H1 (cell line): Measurements from ENCODE around the gene BBS9. TPM values are rescaled to one million over a fixed set of nuclear protein-coding genes. Genes with fewer than 3 reads are reported as not detected.

ENCODE experiments used
- CTCF ChIA-PET: fragments of 300-600 bp; sonication (Branson Sonifier 250); formaldehyde crosslinking; loops from one replicate; lab custom pipeline; 2021; ENCODE audit not compliant: partially characterized antibody; lab: Charles Lee
- POLR2A ChIA-PET: fragments of 300-600 bp; sonication (Branson Sonifier 250); formaldehyde crosslinking; loops from one replicate; lab custom pipeline; 2021; ENCODE audit warnings: inconsistent platforms; ENCODE audit not compliant: partially characterized antibody; lab: Charles Lee
- DNase-seq, 2 experiments: peaks; one replicate each; pipeline versions ENCODE4 v3.0.0 to v3.0.0-alpha.2; 2010 to 2022; ENCODE audit warnings: low spot score in 2 of 2, low read depth in 1 of 2, mixed read lengths in 1 of 2
- FAIRE-seq: peaks from 2 replicates; lab custom pipeline; 2011; peaks lifted over from hg19 to GRCh38; lab: Jason Lieb, UNC
- H2AFZ ChIP-seq: 2 replicates; pipeline ENCODE4 v1.8.1; 2012; ENCODE audit warnings: low read length, inconsistent platforms
- H2AK5ac ChIP-seq: 2 replicates; pipeline ENCODE4 v1.6.1; 2013; ENCODE audit warnings: low read depth, low read length
- H2BK120ac ChIP-seq: replicated peaks from 2 replicates; pipeline ENCODE3; 2013; ENCODE audit warnings: low read depth, low read length, inconsistent platforms
- H2BK12ac ChIP-seq: 2 replicates; pipeline ENCODE4 v1.6.1; 2013; ENCODE audit warnings: low read depth, low read length
- H2BK15ac ChIP-seq: 2 replicates; pipeline ENCODE4 v1.6.1; 2013; ENCODE audit warnings: low read length
- H2BK20ac ChIP-seq: 2 replicates; pipeline ENCODE4 v1.6.1; 2013; ENCODE audit warnings: low read length
- H2BK5ac ChIP-seq: 2 replicates; pipeline ENCODE4 v1.6.1; 2013; ENCODE audit warnings: low read depth, low read length
- H3K14ac ChIP-seq: 2 replicates; pipeline ENCODE4 v1.6.1; 2013; ENCODE audit warnings: inconsistent platforms; ENCODE audit not compliant: insufficient read length
- H3K18ac ChIP-seq: 2 replicates; pipeline ENCODE4 v1.6.1; 2013; ENCODE audit warnings: low read length; ENCODE audit errors: extremely low read depth
- H3K23ac ChIP-seq: 2 replicates; pipeline ENCODE4 v1.6.1; 2013; ENCODE audit warnings: inconsistent platforms; ENCODE audit not compliant: insufficient read length
- H3K23me2 ChIP-seq: 2 replicates; pipeline ENCODE4 v1.6.1; 2013; ENCODE audit warnings: low read depth, low read length
- H3K27ac ChIP-seq: 2 replicates; pipeline ENCODE4 v1.6.1; 2011; ENCODE audit warnings: low read depth, low read length, inconsistent platforms
- H3K27me3 ChIP-seq, 4 experiments: replicated peaks in 1 of 4; 1 replicate in 1 of 4; 2 replicates in 3 of 4; pipeline versions ENCODE4 v1.6.1 to v1.8.1; 2011 to 2013; ENCODE audit warnings: low read length in 3 of 4, mild to moderate bottlenecking in 3 of 4, inconsistent platforms in 2 of 4, mixed read lengths in 2 of 4, moderate library complexity in 1 of 4; ENCODE audit not compliant: control insufficient read depth in 3 of 4, insufficient read depth in 3 of 4; ENCODE audit errors: extremely low read depth in 1 of 4
- H3K36me3 ChIP-seq, 4 experiments: 2 replicates each; pipeline versions ENCODE4 v1.6.1 to v1.8.1; 2011 to 2013; ENCODE audit warnings: mild to moderate bottlenecking in 4 of 4, low read length in 3 of 4, moderate library complexity in 2 of 4, control low read depth in 1 of 4, inconsistent platforms in 1 of 4; ENCODE audit not compliant: insufficient read depth in 4 of 4, control insufficient read depth in 2 of 4
- H3K4ac ChIP-seq: replicated peaks from 2 replicates; pipeline ENCODE3; 2013; ENCODE audit warnings: low read length, low read depth, mixed read lengths, inconsistent platforms; ENCODE audit not compliant: insufficient read length
- H3K4me1 ChIP-seq, 4 experiments: replicated peaks in 1 of 4; 1 replicate in 1 of 4; 2 replicates in 3 of 4; pipeline versions ENCODE4 v1.6.1 to v1.8.1; 2011 to 2013; ENCODE audit warnings: low read length in 3 of 4, inconsistent platforms in 2 of 4, mixed read lengths in 1 of 4; ENCODE audit not compliant: insufficient read depth in 4 of 4, control insufficient read depth in 3 of 4
- H3K4me2 ChIP-seq, 2 experiments: 2 replicates each; pipeline versions ENCODE4 v1.6.1 to v1.8.1; 2011 to 2013; ENCODE audit warnings: low read depth in 2 of 2, low read length in 2 of 2, control low read depth in 1 of 2, inconsistent platforms in 1 of 2, mild to moderate bottlenecking in 1 of 2; ENCODE audit not compliant: insufficient read depth in 1 of 2
- H3K4me3 ChIP-seq, 4 experiments: fragments of 200-600, 300-600 bp in 1 of 4; sonication (generic), shearing (Covaris generic), sonication (Bioruptor Twin) in 1 of 4; 2 replicates each; pipeline versions ENCODE4 v1.5.1 to v1.8.1; 2011 to 2016; ENCODE audit warnings: low read length in 4 of 4, low read depth in 3 of 4, control low read depth in 2 of 4, inconsistent platforms in 2 of 4, mild to moderate bottlenecking in 2 of 4, mixed read lengths in 1 of 4, moderate library complexity in 1 of 4; ENCODE audit not compliant: insufficient read depth in 2 of 4; ENCODE audit errors: extremely low read depth in 1 of 4
- H3K56ac ChIP-seq: replicated peaks from 2 replicates; pipeline ENCODE3; 2013; ENCODE audit warnings: low read depth, mild to moderate bottlenecking, mixed read lengths, low read length, inconsistent platforms; ENCODE audit not compliant: insufficient read length
- H3K79me1 ChIP-seq: 2 replicates; pipeline ENCODE4 v1.6.1; 2013; ENCODE audit warnings: low read depth, low read length, control low read depth
- H3K79me2 ChIP-seq, 2 experiments: 2 replicates each; pipeline versions ENCODE4 v1.6.1 to v1.8.1; 2012 to 2013; ENCODE audit warnings: low read length in 2 of 2, mild to moderate bottlenecking in 2 of 2, inconsistent platforms in 1 of 2; ENCODE audit not compliant: insufficient read depth in 2 of 2, control insufficient read depth in 1 of 2
- H3K9ac ChIP-seq, 4 experiments: replicated peaks in 1 of 4; 1 replicate in 1 of 4; 2 replicates in 3 of 4; pipeline versions ENCODE4 v1.6.1 to v1.8.1; 2011 to 2013; ENCODE audit warnings: low read depth in 3 of 4, low read length in 3 of 4, control low read depth in 2 of 4, mild to moderate bottlenecking in 2 of 4, moderate library complexity in 2 of 4, inconsistent platforms in 1 of 4; ENCODE audit errors: extremely low read depth in 1 of 4
- H3K9me3 ChIP-seq, 2 experiments: 2 replicates each; pipeline versions ENCODE4 v1.6.1 to v1.8.1; 2012 to 2013; ENCODE audit warnings: mild to moderate bottlenecking in 2 of 2, moderate library complexity in 2 of 2, control low read depth in 1 of 2, inconsistent platforms in 1 of 2, low read depth in 1 of 2, low read length in 1 of 2, mixed read lengths in 1 of 2; ENCODE audit not compliant: insufficient read depth in 2 of 2
- H4K20me1 ChIP-seq, 2 experiments: replicated peaks in 1 of 2; 2 replicates each; pipeline versions ENCODE3 to v1.8.1; 2011 to 2013; ENCODE audit warnings: inconsistent platforms in 2 of 2, low read length in 2 of 2, mild to moderate bottlenecking in 1 of 2; ENCODE audit not compliant: insufficient read depth in 2 of 2, control insufficient read depth in 1 of 2
- H4K5ac ChIP-seq: 2 replicates; pipeline ENCODE4 v1.6.1; 2013; ENCODE audit warnings: low read length, low read depth, mixed read lengths, inconsistent platforms; ENCODE audit not compliant: insufficient read length
- H4K8ac ChIP-seq: 2 replicates; pipeline ENCODE4 v1.8.0; 2013; ENCODE audit warnings: mild to moderate bottlenecking, moderate library complexity, low read length, inconsistent platforms; ENCODE audit not compliant: insufficient read depth; ENCODE audit errors: extremely low read depth
- H4K91ac ChIP-seq: replicated peaks from 2 replicates; pipeline ENCODE3; 2013; ENCODE audit warnings: low read length, mixed read lengths, inconsistent platforms; ENCODE audit not compliant: insufficient read length
- RFX5 ChIP-seq: IDR thresholded peaks from 2 replicates; pipeline ENCODE4 v1.6.1; 2011; ENCODE audit warnings: low read depth, low read length, improper control_type of control experiment, borderline replicate concordance
- SIN3A ChIP-seq, 2 experiments: IDR thresholded peaks in 1 of 2; conservative IDR thresholded peaks in 1 of 2; 2 replicates each; pipeline ENCODE4 v1.6.1; 2011 to 2012; ENCODE audit warnings: low read length in 2 of 2, improper control_type of control experiment in 1 of 2, low read depth in 1 of 2, mild to moderate bottlenecking in 1 of 2
- TCF12 ChIP-seq: IDR thresholded peaks from 2 replicates; pipeline ENCODE4 v1.6.1; 2011; ENCODE audit warnings: low read depth, mild to moderate bottlenecking, low read length
- WGBS, 2 experiments: shearing (Covaris generic) in 1 of 2; methylation state at CpG; one replicate each; pipeline versions ENCODE4 v1.1.6 to v1.1.7; 2013 to 2015; ENCODE audit warnings: low lambda C conversion rate in 2 of 2, mixed read lengths in 2 of 2, inconsistent platforms in 1 of 2, low coverage in 1 of 2, missing lambda C conversion rate in 1 of 2; ENCODE audit not compliant: insufficient replicate concordance in 2 of 2, insufficient coverage in 1 of 2, insufficient read length in 1 of 2; ENCODE audit errors: extremely low coverage in 1 of 2, missing lambda C conversion rate in 1 of 2; 5-methylcytosine and 5-hydroxymethylcytosine counted together
- polyA plus RNA-seq, 7 experiments: library from polyadenylated mRNA; depleted of rRNA in 3 of 7; stranded (reverse) in 5 of 7; unstranded in 2 of 7; fragments of >200 nt in 5 of 7; fragments of 200-250 nt in 2 of 7; gene quantifications; 1 replicate in 5 of 7; 2 replicates in 1 of 7; 4 replicates in 1 of 7; pipeline versions ENCODE4 v1.2.1 to v1.2.3, GENCODE V29; 2011 to 2013; ENCODE audit warnings: missing spikeins in 2 of 7, mixed read lengths in 2 of 7
- total RNA-seq: library from RNA; stranded (reverse); fragmentation: NEBNext Ultra II Directional; extraction: Animal tissue kit (Norgen Biotek cat#: 25700); gene quantifications from 2 replicates; pipeline ENCODE4 v1.2.1, GENCODE V29; 2021

The BBS9 gene
- total and polyA plus RNA-seq, 2 of the 8 experiments (the other 6 are each of a cell fraction or from before 2014, with no cell fraction given), result 22.3 to 37.0 TPM

DNA sequence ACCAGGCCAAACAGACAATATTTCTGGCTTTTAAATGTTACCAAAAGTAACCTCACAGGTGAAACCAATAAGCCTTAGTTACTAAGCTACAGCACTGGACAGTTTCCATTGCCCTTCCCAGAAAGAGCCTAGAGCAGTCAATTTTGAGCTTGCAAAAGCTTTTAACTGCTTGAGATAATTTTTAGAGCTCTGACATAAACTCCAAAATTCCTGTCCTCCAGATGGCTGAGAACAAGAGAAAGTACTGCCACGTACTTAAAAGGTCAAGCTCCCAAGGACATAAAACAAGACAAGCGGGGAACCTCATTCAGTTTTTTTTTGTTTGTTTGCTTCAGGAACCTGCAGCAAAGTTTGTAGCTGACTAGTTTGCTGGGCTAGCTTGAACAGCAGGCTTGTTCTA is 54.1 kb downstream of the BBS9 start:
- CTCF ChIA-PET, result interaction anchor here (0.5 to 1.2 kb wide), 8 partner anchors 34 to 952 kb away, joined by 3 to 4 read pairs (median 3); no protein-coding TSS in a partner anchor
- no peak overlapping the region for H4K91ac ChIP-seq
- no peak overlapping the region for H3K4me2 ChIP-seq

More for the DNA sequence above, 54.1 kb downstream of the BBS9 start:
- Histone ChIP-seq H3K4ac (no peak overlapping the region), H3K79me2 (no peaks in the 10 kb centered on the region), H3K9me3 (no peaks in the 10 kb centered on the region), H3K79me1 (no peaks in the 10 kb centered on the region), H3K23me2 (no peaks in the 10 kb centered on the region), H3K14ac (no peak overlapping the region), H3K4me3 (no peak overlapping the region), H3K36me3 (no peaks in the 10 kb centered on the region), H3K4me1 (peaks cover 0 to 4% (median 0%) of the 10 kb centered on the region in 4 experiments; a peak in 2 of 7 replicates), H3K27ac (no peak overlapping the region), H2BK120ac (no peak overlapping the region), H3K18ac (no peak overlapping the region), H2BK20ac (no peak overlapping the region), H4K8ac (no peak overlapping the region), H2AFZ (no peak overlapping the region), H2BK12ac (no peak overlapping the region), H2BK5ac (no peak overlapping the region), H3K9ac (no peak overlapping the region), H4K20me1 (no peaks in the 10 kb centered on the region), H2BK15ac (no peak overlapping the region), H3K23ac (no peak overlapping the region), H2AK5ac (no peak overlapping the region), H3K27me3 (no peaks in the 10 kb centered on the region), H4K5ac (no peak overlapping the region)
- no peak for FAIRE-seq
- POLR2A ChIA-PET, result no interaction called here
- WGBS, 2 experiments, result 81% methylated on average over 2 of the region's 2 CpGs; no CpG with 5 or more reads in 1 of the 2 experiments
- TF ChIP-seq SIN3A (conservative IDR thresholded peaks at IDR 0.05 in 1 of 2, IDR thresholded peaks at IDR 0.05 in 1 of 2; ENCODE audit: low read depth in 1 of 2, low read length in 2 of 2) (no peak), RFX5 (no peak), TCF12 (no peak)
- TF ChIP-seq, all 59 proteins: peak for 0
- DNase-seq, result no peak
- H3K56ac ChIP-seq, result no peak overlapping the region
